ENCODE data around the gene BSDC1.

Gene BSDC1

GRCh38 chr1:32336963-32337675 lies 57.1 kb downstream of the BSDC1 start:
- peak in 1 of 2 donors; percentile 49 for DNase-seq (ENCODE audit: low read depth in 2 of 2)

- DNase-seq (ENCODE audit: low read depth in 2 of 2): no peak
Measured at GRCh38 chr1:32336591-32336932, 57.7 kb downstream of the BSDC1 start.

- DNase-seq (ENCODE audit: low read depth in 2 of 2): peak; percentile 75 to 76
Measured at GRCh38 chr1:32335790-32336590, 58.3 kb downstream of the BSDC1 start, which contains the start of gene MARCKSL1. Gene MARCKSL1, minus strand, starts transcription at chr1:32336233. Its CDS starts 200 bp downstream, at chr1:32336033.

- no peak for DNase-seq (ENCODE audit: low read depth in 2 of 2)
Measured at GRCh38 chr1:32335535-32335789, 58.8 kb downstream of the BSDC1 start.

- peak in 1 of 2 donors; percentile 31 for DNase-seq (ENCODE audit: low read depth in 2 of 2)
Measured at GRCh38 chr1:32334864-32335534, 59.2 kb downstream of the BSDC1 start.

- no peak for DNase-seq (ENCODE audit: low read depth in 2 of 2)
Measured at GRCh38 chr1:32334274-32334861, 59.9 kb downstream of the BSDC1 start.

GRCh38 chr1:32333251-32333963 lies 60.8 kb downstream of the BSDC1 start:
- DNase-seq (ENCODE audit: low read depth in 2 of 2): no peak

- no peak for DNase-seq (ENCODE audit: low read depth in 2 of 2)
Measured at GRCh38 chr1:32332290-32333079, 61.8 kb downstream of the BSDC1 start.

GRCh38 chr1:32331549-32331948 lies 62.7 kb downstream of the BSDC1 start:
- DNase-seq (ENCODE audit: low read depth in 2 of 2): no peak

GRCh38 chr1:32330558-32331151 lies 63.6 kb downstream of the BSDC1 start:
- no peak for DNase-seq (ENCODE audit: low read depth in 2 of 2)

GRCh38 chr1:32329931-32330466 lies 64.2 kb downstream of the BSDC1 start:
- no peak for DNase-seq (ENCODE audit: low read depth in 2 of 2)

GRCh38 chr1:32327204-32327603 lies 67.0 kb downstream of the BSDC1 start:
- no peak for DNase-seq (ENCODE audit: low read depth in 2 of 2)

GRCh38 chr1:32321712-32322291 lies 72.4 kb downstream of the BSDC1 start:
- DNase-seq (ENCODE audit: low read depth in 2 of 2): no peak

- no peak for DNase-seq (ENCODE audit: low read depth in 2 of 2)
Measured at GRCh38 chr1:32318127-32318869, 75.9 kb downstream of the BSDC1 start.

- DNase-seq (ENCODE audit: low read depth in 2 of 2): no peak
Measured at GRCh38 chr1:32316903-32317277, 77.4 kb downstream of the BSDC1 start.
